Thoracic aorta (tissue), 2 donors: ENCODE measurements around the gene OSBPL2. TPM values are rescaled to one million over a fixed set of nuclear protein-coding genes. Genes with fewer than 3 reads are reported as not detected.

Source experiments
- ATAC-seq: fragments of 150-250 bp; one replicate; pipeline ENCODE4 v1.8.0; 2017; ENCODE audit warnings: low read depth; ENCODE audit not compliant: insufficient number of reproducible peaks, low FRiP score
- DNase-seq: peaks from one replicate; pipeline ENCODE4 v3.0.0-alpha.2; 2020; ENCODE audit warnings: low spot score
- H3K27ac ChIP-seq, 2 donors: fragments of 200-600 bp; sonication (generic); 1 replicate in 1 of 2; 2 replicates in 1 of 2; pipeline ENCODE4 v1.5.1; 2016; ENCODE audit warnings: mild to moderate bottlenecking in 2 of 2, moderate library complexity in 2 of 2
- H3K27me3 ChIP-seq: fragments of 200-600 bp; sonication (generic); replicated peaks from 2 replicates; pipeline ENCODE4 v1.6.0; 2016; ENCODE audit warnings: mild to moderate bottlenecking; ENCODE audit not compliant: insufficient read depth
- H3K36me3 ChIP-seq: fragments of 200-600 bp; sonication (generic); one replicate; pipeline ENCODE4 v1.5.1; 2016
- H3K4me1 ChIP-seq, 2 donors: fragments of 200-600 bp; sonication (generic); 1 replicate in 1 of 2; 2 replicates in 1 of 2; pipeline versions ENCODE4 v1.5.1 to v1.6.0; 2016; ENCODE audit warnings: low read depth in 2 of 2, mild to moderate bottlenecking in 1 of 2; ENCODE audit not compliant: control insufficient read depth in 1 of 2
- H3K4me3 ChIP-seq: fragments of 200-600 bp; sonication (generic); 2 replicates; pipeline ENCODE4 v1.5.1; 2016; ENCODE audit warnings: mild to moderate bottlenecking
- H3K9me3 ChIP-seq: fragments of 200-600 bp; sonication (generic); 2 replicates; pipeline ENCODE4 v1.5.1; 2016
- total RNA-seq, 2 donors: library from RNA; depleted of rRNA; stranded (reverse); fragments of >200 nt; gene quantifications; one replicate each; pipeline versions ENCODE4 v1.1.0 to v1.2.3, GENCODE V29; 2016
- TF ChIP-seq, protein P1 (sequence below): fragments of 200-600 bp; sonication (generic); IDR thresholded peaks from one replicate; pipeline ENCODE4 v1.5.1; 2019; ENCODE audit warnings: antibody characterized with exemption

OSBPL2 gene
- total RNA-seq, 2 donors from 2014 or later, result 48.5 to 58.5 TPM

- Histone ChIP-seq H3K4me1 (no peaks in the 10 kb centered on the region), H3K9me3 (no peaks in the 10 kb centered on the region), H3K4me3 (no peak overlapping the region), H3K36me3 (peaks cover 72% of the 10 kb centered on the region), H3K27ac (no peak overlapping the region), H3K27me3 (no peaks in the 10 kb centered on the region)
- TF ChIP-seq, protein P1, sequence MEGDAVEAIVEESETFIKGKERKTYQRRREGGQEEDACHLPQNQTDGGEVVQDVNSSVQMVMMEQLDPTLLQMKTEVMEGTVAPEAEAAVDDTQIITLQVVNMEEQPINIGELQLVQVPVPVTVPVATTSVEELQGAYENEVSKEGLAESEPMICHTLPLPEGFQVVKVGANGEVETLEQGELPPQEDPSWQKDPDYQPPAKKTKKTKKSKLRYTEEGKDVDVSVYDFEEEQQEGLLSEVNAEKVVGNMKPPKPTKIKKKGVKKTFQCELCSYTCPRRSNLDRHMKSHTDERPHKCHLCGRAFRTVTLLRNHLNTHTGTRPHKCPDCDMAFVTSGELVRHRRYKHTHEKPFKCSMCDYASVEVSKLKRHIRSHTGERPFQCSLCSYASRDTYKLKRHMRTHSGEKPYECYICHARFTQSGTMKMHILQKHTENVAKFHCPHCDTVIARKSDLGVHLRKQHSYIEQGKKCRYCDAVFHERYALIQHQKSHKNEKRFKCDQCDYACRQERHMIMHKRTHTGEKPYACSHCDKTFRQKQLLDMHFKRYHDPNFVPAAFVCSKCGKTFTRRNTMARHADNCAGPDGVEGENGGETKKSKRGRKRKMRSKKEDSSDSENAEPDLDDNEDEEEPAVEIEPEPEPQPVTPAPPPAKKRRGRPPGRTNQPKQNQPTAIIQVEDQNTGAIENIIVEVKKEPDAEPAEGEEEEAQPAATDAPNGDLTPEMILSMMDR, result no peak
- ATAC-seq, result no peak
- no peak for DNase-seq
Measured at GRCh38 chr20:62326559-62326958, 88.2 kb downstream of the OSBPL2 start.

- Histone ChIP-seq H3K4me1 (no peaks in the 10 kb centered on the region), H3K27ac (no peak overlapping the region), H3K36me3 (peaks cover 75% of the 10 kb centered on the region), H3K9me3 (no peaks in the 10 kb centered on the region), H3K27me3 (no peaks in the 10 kb centered on the region), H3K4me3 (no peak overlapping the region)
- TF ChIP-seq, protein P1, result no peak
- ATAC-seq, result no peak
- no peak for DNase-seq
Measured at GRCh38 chr20:62326959-62327725, 88.8 kb downstream of the OSBPL2 start.

DNA sequence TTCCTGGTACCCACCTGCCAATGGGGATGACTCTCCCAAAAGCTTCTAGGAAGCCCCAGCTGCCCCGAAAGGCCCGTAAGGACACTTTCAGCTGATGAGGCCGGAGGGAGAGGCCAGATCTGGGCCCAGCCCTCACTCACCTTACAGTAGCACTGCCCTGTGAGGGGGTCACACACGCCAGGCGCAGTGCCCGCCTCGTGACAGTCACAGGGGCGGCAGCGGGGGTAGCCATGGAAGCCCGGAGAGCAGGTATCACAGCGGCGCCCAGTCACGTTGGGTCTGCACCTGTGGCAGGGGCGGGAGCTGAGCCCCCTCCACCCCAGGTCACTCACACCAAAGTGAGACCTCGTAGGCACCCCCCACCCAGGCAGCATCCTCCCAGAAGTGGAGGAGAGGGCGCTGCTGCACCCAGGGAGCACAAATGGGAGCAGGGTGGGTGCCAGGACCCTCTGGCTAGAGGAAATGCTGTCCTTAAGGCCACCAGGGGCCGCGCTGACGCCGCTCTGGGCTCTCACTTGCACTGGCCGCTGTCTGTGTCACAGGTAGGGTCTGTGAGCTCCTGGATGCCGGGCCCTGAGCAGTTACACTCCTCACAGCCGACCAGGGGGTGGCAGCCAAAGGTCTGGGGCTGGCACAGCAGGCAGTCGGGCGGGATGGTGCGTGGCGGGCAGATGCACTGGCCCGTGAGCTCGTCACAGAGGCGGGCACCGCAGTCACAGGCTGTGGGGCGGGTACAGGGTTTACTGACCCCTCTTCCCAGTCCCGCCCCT, 89.6 kb downstream of the OSBPL2 start:
- Histone ChIP-seq H3K27me3 (no peaks in the 10 kb centered on the region), H3K4me3 (no peak overlapping the region), H3K36me3 (peaks cover 82% of the 10 kb centered on the region), H3K27ac (no peak overlapping the region), H3K9me3 (no peaks in the 10 kb centered on the region), H3K4me1 (no peaks in the 10 kb centered on the region)
- DNase-seq (no peak), ATAC-seq (no peak)
- TF ChIP-seq, protein P1, result no peak

- Histone ChIP-seq H3K27me3 (no peaks in the 10 kb centered on the region), H3K4me3 (no peak overlapping the region), H3K9me3 (no peaks in the 10 kb centered on the region), H3K27ac (no peak overlapping the region), H3K36me3 (peaks cover 82% of the 10 kb centered on the region), H3K4me1 (no peaks in the 10 kb centered on the region)
- DNase-seq (no peak), ATAC-seq (no peak)
- TF ChIP-seq, protein P1, result no peak
Measured at GRCh38 chr20:62328684-62329388, 90.5 kb downstream of the OSBPL2 start.
